HG02798 (cell line): ENCODE measurements around the gene SFT2D2.
"Not testable (repeated sequence)": the region's sequence is repeated elsewhere in the genome, so short reads cannot be mapped to it uniquely, and the experiment has no call there.

Experiments
- ATAC-seq: cut with Tn5 transposase; IDR thresholded peaks from one replicate; pipeline ENCODE4 v1.9.1; 2021; ENCODE audit warnings: mild to moderate bottlenecking; ENCODE audit not compliant: unreplicated experiment, poor library complexity

SFT2D2 gene

GRCh38 chr1:168225476-168226190 lies at the start of gene SFT2D2:
TSS of gene SFT2D2 (plus strand) at chr1:168226004. CDS start at chr1:168226080, 76 bp downstream.
- peak; percentile 81 for ATAC-seq

- ATAC-seq = no peak
Observed at GRCh38 chr1:168178227-168178637, 47.6 kb upstream of the SFT2D2 start.

GRCh38 chr1:168178638-168179437 lies 47.0 kb upstream of the SFT2D2 start, which contains the start of gene TIPRL:
TSS of gene TIPRL (plus strand) at chr1:168178962. CDS start at chr1:168179078, 116 bp downstream.
- ATAC-seq = peak; percentile 96

- ATAC-seq = no peak
Observed at GRCh38 chr1:168179438-168180147, 46.2 kb upstream of the SFT2D2 start.

- ATAC-seq = no peak
Observed at GRCh38 chr1:168180148-168180524, 45.7 kb upstream of the SFT2D2 start.

GRCh38 chr1:168181063-168181720 lies 44.6 kb upstream of the SFT2D2 start:
- not testable (repeated sequence) for ATAC-seq

GRCh38 chr1:168187177-168187576 lies 38.6 kb upstream of the SFT2D2 start:
- ATAC-seq = no peak

- no peak for ATAC-seq
Observed at GRCh38 chr1:168190403-168190802, 35.4 kb upstream of the SFT2D2 start.

GRCh38 chr1:168195199-168196135 lies 30.3 kb upstream of the SFT2D2 start:
- ATAC-seq = no peak

- ATAC-seq = no peak
Observed at GRCh38 chr1:168199056-168199455, 26.7 kb upstream of the SFT2D2 start.

GRCh38 chr1:168202941-168203654 lies 22.7 kb upstream of the SFT2D2 start:
- ATAC-seq = no peak

- ATAC-seq = no peak
Observed at GRCh38 chr1:168206111-168206510, 19.7 kb upstream of the SFT2D2 start.

GRCh38 chr1:168207673-168208072 lies 18.1 kb upstream of the SFT2D2 start:
- not testable (repeated sequence) for ATAC-seq

GRCh38 chr1:168210312-168210711 lies 15.5 kb upstream of the SFT2D2 start:
- ATAC-seq = no peak

- no peak for ATAC-seq
Observed at GRCh38 chr1:168213349-168213748, 12.5 kb upstream of the SFT2D2 start.

GRCh38 chr1:168216171-168216570 lies 9.6 kb upstream of the SFT2D2 start:
- ATAC-seq = no peak

- ATAC-seq = no peak
Observed at GRCh38 chr1:168217664-168218063, 8.1 kb upstream of the SFT2D2 start.

GRCh38 chr1:168218658-168219057 lies 7.1 kb upstream of the SFT2D2 start:
- ATAC-seq = no peak

- no peak for ATAC-seq
Observed at GRCh38 chr1:168220470-168220871, 5.3 kb upstream of the SFT2D2 start.
